Colonic mucosa (tissue), 4 donors: ENCODE measurements around the gene TOMM70. TPM values are rescaled to one million over a fixed set of nuclear protein-coding genes. Genes with fewer than 3 reads are reported as not detected.

ENCODE experiments used
- DNase-seq: peaks from one replicate; pipeline ENCODE4 v3.0.0-alpha.2; 2020
- H3K27ac ChIP-seq: fragments of 200-600 bp; one replicate; pipeline ENCODE4 v1.8.0; 2021
- H3K27me3 ChIP-seq: fragments of 200-600 bp; one replicate; pipeline ENCODE4 v1.8.0; 2021
- H3K36me3 ChIP-seq: fragments of 200-600 bp; one replicate; pipeline ENCODE4 v1.8.0; 2021
- H3K4me1 ChIP-seq: fragments of 200-600 bp; one replicate; pipeline ENCODE4 v1.8.0; 2021; ENCODE audit warnings: mild to moderate bottlenecking
- H3K4me3 ChIP-seq: fragments of 200-600 bp; one replicate; pipeline ENCODE4 v1.8.0; 2021
- H3K9ac ChIP-seq, 2 donors: one replicate each; pipeline ENCODE4 v1.7.0; 2013; ENCODE audit warnings: control low read depth in 2 of 2, low read depth in 2 of 2, low read length in 2 of 2
- H3K9me3 ChIP-seq: fragments of 200-600 bp; one replicate; pipeline ENCODE4 v1.8.0; 2021
- intact Hi-C: fragments of 100-400 bp; cut with DNase I; formaldehyde crosslinking; loops from one replicate; pipeline ENCODE4 v1.14.1; 2022
- total RNA-seq, 2 donors: library from RNA; stranded (reverse); fragmentation: NEBNext Ultra II Directional in 1 of 2; extraction: Animal tissue kit (Norgen Biotek cat#: 25700) in 1 of 2; gene quantifications; one replicate each; pipeline ENCODE4 v1.2.1, GENCODE V29; 2021
- TF ChIP-seq, protein P1 (sequence below): fragments of 200-600 bp; IDR thresholded peaks from one replicate; pipeline ENCODE4 v1.8.0; 2022; ENCODE audit warnings: antibody characterized with exemption, mild to moderate bottlenecking
- donor health status: healthy.
- donor health status: DM: no; HTN: no; CAD: no.
- donor health status: DM: no; HTN: no; CAD: no.

Gene TOMM70
- total RNA-seq, 2 donors from 2014 or later: 45.6 to 58.1 TPM

DNA sequence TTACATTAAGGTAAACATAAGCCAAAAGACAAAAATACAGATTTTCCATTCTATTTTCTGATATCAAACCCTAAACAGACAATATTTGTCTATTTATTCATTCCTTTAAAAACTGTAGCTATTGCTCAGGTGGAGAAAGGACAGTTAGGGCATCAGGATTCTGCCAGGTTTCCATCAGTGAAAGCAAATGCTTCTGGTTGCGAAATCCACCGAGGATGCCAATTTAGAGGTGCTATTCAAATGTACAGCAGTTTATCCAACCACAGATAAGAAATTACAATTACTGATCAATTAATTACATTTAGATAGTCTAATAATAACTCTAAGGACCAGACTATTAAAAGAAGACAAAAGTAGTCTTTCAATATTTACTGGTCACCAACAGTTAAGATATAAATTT lies 3.9 kb downstream of the TOMM70 start:
- Histone ChIP-seq H3K9me3 (no peaks in the 10 kb centered on the region), H3K27ac (no peak overlapping the region), H3K4me3 (no peak overlapping the region), H3K27me3 (no peaks in the 10 kb centered on the region), H3K4me1 (peaks cover 5% of the 10 kb centered on the region), H3K9ac (no peak overlapping the region), H3K36me3 (no peaks in the 10 kb centered on the region)
- TF ChIP-seq, protein P1, sequence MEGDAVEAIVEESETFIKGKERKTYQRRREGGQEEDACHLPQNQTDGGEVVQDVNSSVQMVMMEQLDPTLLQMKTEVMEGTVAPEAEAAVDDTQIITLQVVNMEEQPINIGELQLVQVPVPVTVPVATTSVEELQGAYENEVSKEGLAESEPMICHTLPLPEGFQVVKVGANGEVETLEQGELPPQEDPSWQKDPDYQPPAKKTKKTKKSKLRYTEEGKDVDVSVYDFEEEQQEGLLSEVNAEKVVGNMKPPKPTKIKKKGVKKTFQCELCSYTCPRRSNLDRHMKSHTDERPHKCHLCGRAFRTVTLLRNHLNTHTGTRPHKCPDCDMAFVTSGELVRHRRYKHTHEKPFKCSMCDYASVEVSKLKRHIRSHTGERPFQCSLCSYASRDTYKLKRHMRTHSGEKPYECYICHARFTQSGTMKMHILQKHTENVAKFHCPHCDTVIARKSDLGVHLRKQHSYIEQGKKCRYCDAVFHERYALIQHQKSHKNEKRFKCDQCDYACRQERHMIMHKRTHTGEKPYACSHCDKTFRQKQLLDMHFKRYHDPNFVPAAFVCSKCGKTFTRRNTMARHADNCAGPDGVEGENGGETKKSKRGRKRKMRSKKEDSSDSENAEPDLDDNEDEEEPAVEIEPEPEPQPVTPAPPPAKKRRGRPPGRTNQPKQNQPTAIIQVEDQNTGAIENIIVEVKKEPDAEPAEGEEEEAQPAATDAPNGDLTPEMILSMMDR: no peak
- intact Hi-C loops: no loop called here
- DNase-seq: no peak

DNA sequence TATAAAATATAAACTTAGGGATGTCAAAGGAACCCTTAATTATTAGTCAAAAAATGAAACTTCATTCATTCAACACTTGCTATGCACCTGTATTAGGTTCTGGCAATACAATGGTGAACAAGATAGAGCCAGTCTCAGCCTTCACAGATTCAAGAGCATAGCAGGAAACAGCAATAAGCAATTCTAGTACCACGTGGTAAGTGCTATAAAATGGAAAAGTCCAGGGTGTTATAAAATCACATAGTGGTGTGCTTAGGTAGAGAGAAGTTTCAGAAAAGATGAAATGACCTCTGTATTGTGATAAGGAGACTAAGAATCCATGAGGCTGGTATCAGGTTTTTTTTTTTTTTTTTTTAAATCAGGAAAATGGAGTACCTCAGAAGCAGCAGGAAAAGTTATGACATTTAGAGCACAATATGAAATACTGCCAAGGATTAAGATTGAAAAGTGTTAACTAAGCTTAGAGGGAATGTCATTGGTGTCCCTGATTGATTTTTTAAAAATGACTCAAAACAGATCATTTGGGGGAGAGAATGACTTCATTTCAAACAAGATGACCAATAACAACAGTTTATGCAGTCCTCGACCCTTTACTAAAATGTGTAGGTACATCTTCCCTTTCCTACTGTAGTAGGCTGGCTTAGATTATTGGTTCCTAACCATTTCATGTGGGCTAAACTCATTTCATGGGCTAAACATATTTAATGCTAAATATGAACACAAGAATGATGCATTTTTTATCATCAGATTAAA lies 5.0 kb downstream of the TOMM70 start:
- Histone ChIP-seq H3K9ac (no peak overlapping the region), H3K27ac (peak overlapping the region; percentile 33), H3K9me3 (no peaks in the 10 kb centered on the region), H3K36me3 (no peaks in the 10 kb centered on the region), H3K27me3 (no peaks in the 10 kb centered on the region), H3K4me3 (no peak overlapping the region), H3K4me1 (peaks cover 5% of the 10 kb centered on the region)
- peak; percentile 29 for DNase-seq
- intact Hi-C loops: no loop called here
- TF ChIP-seq, protein P1: no peak

DNA sequence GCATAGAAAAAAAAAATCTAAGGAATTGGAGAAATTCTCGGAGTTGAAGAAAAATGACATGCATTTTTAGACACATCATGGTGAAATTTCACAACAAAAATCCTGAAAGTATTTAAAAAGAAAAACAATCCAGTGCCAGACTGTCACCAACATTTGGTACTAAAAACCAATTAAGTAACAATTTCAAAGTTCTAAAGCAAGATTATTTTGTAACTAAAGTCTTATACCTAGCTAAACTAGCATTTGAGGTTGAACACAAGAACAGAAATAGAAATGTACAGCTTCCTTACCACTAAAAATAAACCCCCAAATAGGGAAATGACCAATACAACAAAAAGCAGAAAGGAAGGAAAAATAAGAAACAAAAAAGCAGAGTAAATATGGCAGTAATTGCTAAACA lies 11.9 kb downstream of the TOMM70 start:
- no peak for DNase-seq
- no peak overlapping the region for H3K27ac ChIP-seq
- no peaks in the 10 kb centered on the region for H3K9me3 ChIP-seq
- TF ChIP-seq, protein P1: no peak
- H3K9ac ChIP-seq: no peak overlapping the region
- peaks cover 10% of the 10 kb centered on the region for H3K36me3 ChIP-seq
- H3K4me1 ChIP-seq: no peaks in the 10 kb centered on the region
- intact Hi-C loops: no loop called here
- no peaks in the 10 kb centered on the region for H3K27me3 ChIP-seq
- H3K4me3 ChIP-seq: no peak overlapping the region

DNA sequence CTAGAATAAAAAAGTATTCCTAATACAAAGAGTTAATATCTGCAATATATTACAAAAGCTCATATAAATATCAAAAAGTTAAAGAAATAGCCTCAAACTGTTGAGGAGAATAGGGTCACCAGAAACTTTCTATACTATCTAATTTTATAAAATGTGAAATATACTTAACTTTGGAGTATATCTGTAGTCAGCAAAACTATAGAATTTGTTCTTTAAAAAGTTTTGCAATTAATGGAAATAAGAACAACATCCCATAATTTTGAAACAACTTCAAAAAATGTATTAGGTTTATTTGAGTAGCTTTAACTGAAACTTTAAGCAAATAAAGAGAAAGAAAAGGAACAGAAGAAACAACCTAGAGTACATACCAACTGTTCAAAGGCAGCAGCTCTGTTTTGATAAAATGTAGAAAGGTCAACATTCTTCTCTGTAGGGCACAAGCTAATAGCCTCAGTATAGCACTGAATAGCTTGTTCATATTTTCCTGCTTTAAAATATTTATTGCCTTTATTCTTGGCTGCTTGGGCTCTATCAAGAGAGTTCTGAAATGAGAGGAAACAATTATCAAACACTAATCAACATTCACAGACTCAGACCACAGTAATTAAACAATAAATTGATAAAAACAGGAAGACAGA lies 14.3 kb downstream of the TOMM70 start:
- Histone ChIP-seq H3K4me1 (no peaks in the 10 kb centered on the region), H3K27me3 (no peaks in the 10 kb centered on the region), H3K36me3 (peaks cover 10% of the 10 kb centered on the region), H3K4me3 (no peak overlapping the region), H3K27ac (no peak overlapping the region), H3K9me3 (no peaks in the 10 kb centered on the region), H3K9ac (no peak overlapping the region)
- intact Hi-C loops: no loop called here
- DNase-seq: no peak
- TF ChIP-seq, protein P1: no peak

DNA sequence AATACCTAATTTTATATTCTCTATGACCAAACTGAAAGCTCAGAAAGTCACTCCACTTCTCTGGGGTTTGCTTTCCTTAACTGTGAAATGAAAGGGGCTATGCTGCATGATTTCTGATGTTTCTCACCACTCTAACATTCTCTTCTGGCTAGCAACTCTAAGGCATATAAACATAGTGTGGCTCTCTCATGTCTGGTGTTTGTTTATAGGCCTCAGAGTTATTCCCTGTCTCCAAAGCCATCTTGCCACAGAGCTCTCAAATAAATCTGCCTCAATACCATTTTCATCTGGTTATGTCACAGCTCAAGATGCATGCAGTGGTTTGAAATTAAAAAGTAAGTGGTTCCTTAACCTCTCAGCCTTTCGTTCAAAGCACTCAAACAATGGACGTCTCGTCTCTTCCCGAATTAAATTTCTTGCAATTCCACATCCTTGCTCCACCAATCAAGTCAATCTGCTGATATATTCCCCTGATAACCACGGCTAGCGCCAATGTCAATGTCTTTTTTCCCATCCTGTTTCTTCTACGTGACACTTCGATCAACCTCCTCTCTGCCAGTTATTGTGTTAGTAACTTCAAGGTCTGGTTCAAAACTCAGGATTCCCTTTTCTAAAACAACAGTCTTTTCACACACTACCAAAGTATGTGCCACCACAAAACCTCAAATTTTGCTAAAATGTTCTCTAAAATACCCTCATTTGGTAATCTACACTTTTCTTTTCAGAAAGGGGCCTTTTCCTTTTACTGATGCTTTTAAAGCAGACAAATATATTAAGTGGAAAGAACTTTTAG lies 16.0 kb downstream of the TOMM70 start:
- intact Hi-C loops: no loop called here
- Histone ChIP-seq H3K9ac (no peak overlapping the region), H3K4me3 (no peak overlapping the region), H3K27me3 (no peaks in the 10 kb centered on the region), H3K4me1 (no peaks in the 10 kb centered on the region), H3K36me3 (peaks cover 10% of the 10 kb centered on the region), H3K27ac (no peak overlapping the region), H3K9me3 (no peaks in the 10 kb centered on the region)
- no peak for DNase-seq
- TF ChIP-seq, protein P1: no peak
